ENCODE measurements around the gene KRTAP6-3.

The KRTAP6-3 gene

GRCh38 chr21:30612132-30612531, 19.9 kb downstream of the KRTAP6-3 start:
- Mint-ChIP-seq H3K9me3 (peaks cover 5% of the 10 kb centered on the region), H3K27ac (no peak overlapping the region), H3K27me3 (no peaks in the 10 kb centered on the region), H3K36me3 (ENCODE audit: low read depth) (no peaks in the 10 kb centered on the region), H3K4me3 (no peak overlapping the region), H3K4me1 (ENCODE audit: low read depth) (no peaks in the 10 kb centered on the region)

- no peak within 1 kb of the TSS for H3K4me3 Mint-ChIP-seq
- H3K4me1 Mint-ChIP-seq (ENCODE audit: low read depth) = no peaks in the 10 kb centered on the region
- peaks cover 5% of the 10 kb centered on the region for H3K9me3 Mint-ChIP-seq
- H3K27me3 Mint-ChIP-seq = no peaks in the 10 kb centered on the region
- H3K36me3 Mint-ChIP-seq (ENCODE audit: low read depth) = no peaks in the 10 kb centered on the region
- no peak within 1 kb of the TSS for H3K27ac Mint-ChIP-seq
Measured at GRCh38 chr21:30613836-30614235, 21.6 kb downstream of the KRTAP6-3 start, which contains the start of gene KRTAP6-1. TSS of gene KRTAP6-1 (minus strand) at chr21:30613930. CDS start at chr21:30613904, 26 bp downstream.

GRCh38 chr21:30615199-30615598, 23.0 kb downstream of the KRTAP6-3 start:
- no peak overlapping the region for H3K4me3 Mint-ChIP-seq
- no peaks in the 10 kb centered on the region for H3K36me3 Mint-ChIP-seq (ENCODE audit: low read depth)
- H3K27me3 Mint-ChIP-seq = no peaks in the 10 kb centered on the region
- H3K9me3 Mint-ChIP-seq = peaks cover 5% of the 10 kb centered on the region
- H3K4me1 Mint-ChIP-seq (ENCODE audit: low read depth) = no peaks in the 10 kb centered on the region
- no peak overlapping the region for H3K27ac Mint-ChIP-seq

- Mint-ChIP-seq H3K27ac (no peak within 1 kb of the TSS), H3K4me1 (ENCODE audit: low read depth) (no peaks in the 10 kb centered on the region), H3K36me3 (ENCODE audit: low read depth) (no peaks in the 10 kb centered on the region), H3K27me3 (no peaks in the 10 kb centered on the region), H3K4me3 (no peak within 1 kb of the TSS), H3K9me3 (peaks cover under 1% of the 10 kb centered on the region)
Measured at GRCh38 chr21:30616125-30616524, 23.9 kb downstream of the KRTAP6-3 start, which contains the start of gene KRTAP20-1. TSS of gene KRTAP20-1 (plus strand) at chr21:30616425. CDS start at chr21:30616455, 30 bp downstream.

GRCh38 chr21:30620080-30620479, 27.8 kb downstream of the KRTAP6-3 start:
- Mint-ChIP-seq H3K4me3 (no peak overlapping the region), H3K4me1 (ENCODE audit: low read depth) (no peaks in the 10 kb centered on the region), H3K9me3 (peaks cover 5% of the 10 kb centered on the region), H3K27ac (no peak overlapping the region), H3K27me3 (no peaks in the 10 kb centered on the region), H3K36me3 (ENCODE audit: low read depth) (no peaks in the 10 kb centered on the region)

- H3K4me3 Mint-ChIP-seq = no peak within 1 kb of the TSS
- peaks cover 6% of the 10 kb centered on the region for H3K9me3 Mint-ChIP-seq
- no peak within 1 kb of the TSS for H3K27ac Mint-ChIP-seq
- H3K4me1 Mint-ChIP-seq (ENCODE audit: low read depth) = no peaks in the 10 kb centered on the region
- no peaks in the 10 kb centered on the region for H3K36me3 Mint-ChIP-seq (ENCODE audit: low read depth)
- no peaks in the 10 kb centered on the region for H3K27me3 Mint-ChIP-seq
Measured at GRCh38 chr21:30620522-30620921, 28.3 kb downstream of the KRTAP6-3 start, which contains the start of gene KRTAP20-4. TSS of gene KRTAP20-4 (plus strand) at chr21:30620627.

GRCh38 chr21:30623362-30623761, 31.1 kb downstream of the KRTAP6-3 start:
- peaks cover 6% of the 10 kb centered on the region for H3K9me3 Mint-ChIP-seq
- no peaks in the 10 kb centered on the region for H3K27me3 Mint-ChIP-seq
- H3K4me1 Mint-ChIP-seq (ENCODE audit: low read depth) = no peaks in the 10 kb centered on the region
- H3K36me3 Mint-ChIP-seq (ENCODE audit: low read depth) = no peaks in the 10 kb centered on the region
- H3K4me3 Mint-ChIP-seq = no peak overlapping the region
- no peak overlapping the region for H3K27ac Mint-ChIP-seq

GRCh38 chr21:30625449-30626165, 33.4 kb downstream of the KRTAP6-3 start:
- no peaks in the 10 kb centered on the region for H3K4me1 Mint-ChIP-seq (ENCODE audit: low read depth)
- H3K4me3 Mint-ChIP-seq = no peak overlapping the region
- peaks cover 6% of the 10 kb centered on the region for H3K9me3 Mint-ChIP-seq
- H3K27me3 Mint-ChIP-seq = no peaks in the 10 kb centered on the region
- H3K36me3 Mint-ChIP-seq (ENCODE audit: low read depth) = no peaks in the 10 kb centered on the region
- no peak overlapping the region for H3K27ac Mint-ChIP-seq

GRCh38 chr21:30628109-30628508, 35.9 kb downstream of the KRTAP6-3 start:
- H3K27me3 Mint-ChIP-seq = no peaks in the 10 kb centered on the region

GRCh38 chr21:30629200-30629599, 37.0 kb downstream of the KRTAP6-3 start:
- H3K4me1 Mint-ChIP-seq (ENCODE audit: low read depth) = no peaks in the 10 kb centered on the region
- H3K9me3 Mint-ChIP-seq = peaks cover 6% of the 10 kb centered on the region
- no peak overlapping the region for H3K4me3 Mint-ChIP-seq
- H3K36me3 Mint-ChIP-seq (ENCODE audit: low read depth) = no peaks in the 10 kb centered on the region
- H3K27ac Mint-ChIP-seq = no peak overlapping the region
- H3K27me3 Mint-ChIP-seq = no peaks in the 10 kb centered on the region

More at GRCh38 chr21:30628109-30628508, 35.9 kb downstream of the KRTAP6-3 start:
- Mint-ChIP-seq H3K27ac (no peak overlapping the region), H3K9me3 (peaks cover 6% of the 10 kb centered on the region), H3K36me3 (ENCODE audit: low read depth) (no peaks in the 10 kb centered on the region), H3K4me1 (ENCODE audit: low read depth) (no peaks in the 10 kb centered on the region), H3K4me3 (no peak overlapping the region)

- Mint-ChIP-seq H3K4me1 (ENCODE audit: low read depth) (no peaks in the 10 kb centered on the region), H3K27me3 (no peaks in the 10 kb centered on the region), H3K36me3 (ENCODE audit: low read depth) (no peaks in the 10 kb centered on the region), H3K4me3 (no peak within 1 kb of the TSS), H3K27ac (no peak within 1 kb of the TSS), H3K9me3 (no peaks in the 10 kb centered on the region)
Measured at GRCh38 chr21:30634906-30635305, 42.7 kb downstream of the KRTAP6-3 start, which contains the start of gene KRTAP20-2. TSS of gene KRTAP20-2 (plus strand) at chr21:30635206. CDS start at chr21:30635264, 58 bp downstream.

GRCh38 chr21:30638686-30639085, 46.4 kb downstream of the KRTAP6-3 start:
- H3K4me3 Mint-ChIP-seq = no peak overlapping the region
- H3K36me3 Mint-ChIP-seq (ENCODE audit: low read depth) = no peaks in the 10 kb centered on the region
- no peak overlapping the region for H3K27ac Mint-ChIP-seq
- H3K9me3 Mint-ChIP-seq = peaks cover 4% of the 10 kb centered on the region
- H3K27me3 Mint-ChIP-seq = no peaks in the 10 kb centered on the region
- H3K4me1 Mint-ChIP-seq (ENCODE audit: low read depth) = no peaks in the 10 kb centered on the region

GRCh38 chr21:30642564-30642963, 50.3 kb downstream of the KRTAP6-3 start, which contains the start of gene KRTAP20-3:
TSS of gene KRTAP20-3 (plus strand) at chr21:30642864.
- H3K4me3 Mint-ChIP-seq = no peak within 1 kb of the TSS
- no peaks in the 10 kb centered on the region for H3K36me3 Mint-ChIP-seq (ENCODE audit: low read depth)
- H3K27ac Mint-ChIP-seq = no peak within 1 kb of the TSS
- peaks cover 9% of the 10 kb centered on the region for H3K9me3 Mint-ChIP-seq
- H3K4me1 Mint-ChIP-seq (ENCODE audit: low read depth) = no peaks in the 10 kb centered on the region
- no peaks in the 10 kb centered on the region for H3K27me3 Mint-ChIP-seq

All from stimulated activated naive CD8-positive, alpha-beta T cell treated with anti-CD3 and anti-CD28 coated beads, Interleukin-15, Interleukin-2, amounts not matched to agents 100 ng/mL and 50 ng/mL, for 24 hours (primary cell).